Mammary epithelial cell (primary cell): ENCODE data around the gene OR2V2.

Experiments
- EZH2 ChIP-seq: IDR thresholded peaks from 2 replicates; pipeline ENCODE4 v1.6.1; 2012; ENCODE audit warnings: low read length, inconsistent platforms, borderline replicate concordance
- TF ChIP-seq, protein P1 (sequence below), 2 donors: IDR thresholded peaks in 1 of 2; conservative IDR thresholded peaks in 1 of 2; 2 replicates each; pipeline ENCODE4 v1.5.1; 2011 to 2012; ENCODE audit warnings: inconsistent platforms in 2 of 2, low read length in 2 of 2, mild to moderate bottlenecking in 2 of 2, control low read depth in 1 of 2, low read depth in 1 of 2; ENCODE audit not compliant: insufficient read depth in 1 of 2; ENCODE audit errors: extremely low read depth in 1 of 2

DNA sequence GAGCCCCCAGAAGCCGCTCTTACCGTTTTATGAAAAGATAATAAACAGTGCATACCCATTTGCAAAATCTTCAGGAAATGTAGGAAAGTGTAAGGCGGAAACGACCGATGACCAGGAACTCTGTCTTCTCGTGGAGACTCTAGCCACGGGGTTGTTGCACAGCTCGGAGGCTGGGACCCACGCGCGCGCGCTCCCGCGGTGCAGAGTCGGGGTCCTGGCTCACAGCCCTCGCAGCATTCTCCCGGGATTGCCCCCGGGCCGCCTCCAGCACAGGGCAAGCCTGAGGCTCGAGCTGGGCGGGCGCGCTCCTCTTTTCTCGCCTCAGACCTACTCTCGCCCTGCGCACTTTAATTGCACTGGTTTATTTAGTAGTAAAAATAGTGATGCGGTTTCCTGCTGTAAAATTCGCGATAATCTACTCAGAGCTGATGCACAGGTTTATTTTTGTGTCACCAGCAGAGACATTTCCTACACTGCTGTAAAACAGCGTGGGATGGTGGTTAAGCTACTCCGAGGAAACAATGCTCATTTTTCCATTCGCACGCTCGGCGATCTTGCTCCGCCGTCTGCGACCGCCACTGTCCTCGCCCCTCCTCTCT is 42.1 kb downstream of the OR2V2 start:
- TF ChIP-seq, protein P1, sequence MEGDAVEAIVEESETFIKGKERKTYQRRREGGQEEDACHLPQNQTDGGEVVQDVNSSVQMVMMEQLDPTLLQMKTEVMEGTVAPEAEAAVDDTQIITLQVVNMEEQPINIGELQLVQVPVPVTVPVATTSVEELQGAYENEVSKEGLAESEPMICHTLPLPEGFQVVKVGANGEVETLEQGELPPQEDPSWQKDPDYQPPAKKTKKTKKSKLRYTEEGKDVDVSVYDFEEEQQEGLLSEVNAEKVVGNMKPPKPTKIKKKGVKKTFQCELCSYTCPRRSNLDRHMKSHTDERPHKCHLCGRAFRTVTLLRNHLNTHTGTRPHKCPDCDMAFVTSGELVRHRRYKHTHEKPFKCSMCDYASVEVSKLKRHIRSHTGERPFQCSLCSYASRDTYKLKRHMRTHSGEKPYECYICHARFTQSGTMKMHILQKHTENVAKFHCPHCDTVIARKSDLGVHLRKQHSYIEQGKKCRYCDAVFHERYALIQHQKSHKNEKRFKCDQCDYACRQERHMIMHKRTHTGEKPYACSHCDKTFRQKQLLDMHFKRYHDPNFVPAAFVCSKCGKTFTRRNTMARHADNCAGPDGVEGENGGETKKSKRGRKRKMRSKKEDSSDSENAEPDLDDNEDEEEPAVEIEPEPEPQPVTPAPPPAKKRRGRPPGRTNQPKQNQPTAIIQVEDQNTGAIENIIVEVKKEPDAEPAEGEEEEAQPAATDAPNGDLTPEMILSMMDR (conservative IDR thresholded peaks at IDR 0.05 in 1 of 2, IDR thresholded peaks at IDR 0.05 in 1 of 2; ENCODE audit: extremely low read depth in 1 of 2, insufficient read depth in 1 of 2, low read depth in 1 of 2, low read length in 2 of 2): no peak
- TF ChIP-seq EZH2: no peak
